ENCODE measurements around the gene CLDN22.

The CLDN22 gene

DNA sequence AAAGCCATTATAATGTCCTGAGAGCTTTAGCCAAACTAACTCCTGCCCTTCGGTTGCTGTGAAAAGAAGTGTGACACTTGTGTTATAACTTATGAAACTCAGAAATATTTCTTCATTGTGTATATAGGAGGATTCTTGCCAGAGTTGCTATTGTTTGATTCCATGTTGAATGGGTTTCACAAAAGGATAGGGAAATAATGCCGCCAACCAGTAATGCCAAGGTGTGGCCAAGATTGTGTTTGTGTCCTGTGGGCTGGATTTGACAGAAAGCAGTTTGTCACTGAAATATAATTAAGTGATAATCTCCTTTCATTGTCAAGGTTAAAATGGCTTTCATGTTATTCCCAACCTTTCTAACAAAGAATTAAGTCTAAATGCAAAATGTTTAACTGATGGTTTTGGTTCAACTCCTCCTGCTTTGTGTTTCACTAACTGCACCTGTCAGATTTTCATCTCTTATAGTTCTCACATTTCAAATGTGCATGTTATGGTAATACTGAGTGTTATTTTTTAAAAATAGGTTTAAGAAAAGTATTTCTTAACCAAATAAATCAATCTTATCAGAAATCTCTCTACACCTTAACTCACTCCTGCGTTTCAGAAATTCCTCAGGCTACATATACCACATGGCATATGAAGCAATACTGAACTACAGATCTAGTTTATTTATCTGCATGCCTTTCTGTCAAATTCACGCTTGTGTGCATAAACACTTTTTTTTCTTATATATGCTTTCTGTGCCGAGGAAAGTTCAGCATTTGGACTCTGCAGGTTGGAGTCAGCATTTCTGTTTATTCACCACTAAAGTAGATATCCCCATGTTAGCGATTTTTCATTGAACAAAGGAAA, at the start of gene CLDN22:
CLDN22 (minus strand) TSS at position 66 of the 849 bp plus-strand sequence; CDS start at position 8, 58 bp downstream.
- no peak for DNase-seq

- DNase-seq = no peak
Measured at GRCh38 chr4:183369073-183369472, 49.0 kb upstream of the CLDN22 start.

- DNase-seq = no peak
Measured at GRCh38 chr4:183366206-183366835, 46.2 kb upstream of the CLDN22 start.

- no peak for DNase-seq
Measured at GRCh38 chr4:183364025-183364424, 43.9 kb upstream of the CLDN22 start.

GRCh38 chr4:183362916-183363542, 43.0 kb upstream of the CLDN22 start:
- DNase-seq = no peak

GRCh38 chr4:183362036-183362435, 42.0 kb upstream of the CLDN22 start:
- DNase-seq = no peak

GRCh38 chr4:183360161-183360919, 40.3 kb upstream of the CLDN22 start:
- peak; percentile 28 for DNase-seq

DNA sequence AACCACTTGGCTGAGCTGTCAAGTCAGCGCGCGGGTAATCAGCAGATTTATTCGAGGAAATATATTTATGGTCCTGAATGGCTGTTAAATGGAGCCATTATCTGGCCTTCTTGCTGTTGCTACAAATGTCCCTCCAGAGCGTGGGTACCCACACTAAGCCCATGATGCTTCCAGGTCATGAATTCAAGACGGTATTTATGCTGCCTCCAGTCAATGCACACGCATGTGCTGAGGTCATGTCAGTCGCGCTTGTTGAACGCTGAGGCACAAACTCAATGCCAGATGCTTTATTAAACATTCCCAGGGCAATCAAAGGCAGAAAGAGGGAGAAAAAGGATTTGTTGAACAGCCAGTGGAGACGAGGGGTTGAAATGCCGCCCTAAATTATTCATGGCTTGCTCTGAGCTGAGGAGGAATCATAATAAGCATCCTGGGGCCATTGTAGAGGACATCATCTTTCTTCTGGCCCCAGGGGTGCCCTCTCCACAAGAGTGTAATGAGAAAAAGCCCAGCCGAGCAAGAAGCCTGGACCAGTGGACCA, 38.2 kb upstream of the CLDN22 start:
- DNase-seq = no peak

- DNase-seq = no peak
Measured at GRCh38 chr4:183356931-183357675, 37.0 kb upstream of the CLDN22 start.

DNA sequence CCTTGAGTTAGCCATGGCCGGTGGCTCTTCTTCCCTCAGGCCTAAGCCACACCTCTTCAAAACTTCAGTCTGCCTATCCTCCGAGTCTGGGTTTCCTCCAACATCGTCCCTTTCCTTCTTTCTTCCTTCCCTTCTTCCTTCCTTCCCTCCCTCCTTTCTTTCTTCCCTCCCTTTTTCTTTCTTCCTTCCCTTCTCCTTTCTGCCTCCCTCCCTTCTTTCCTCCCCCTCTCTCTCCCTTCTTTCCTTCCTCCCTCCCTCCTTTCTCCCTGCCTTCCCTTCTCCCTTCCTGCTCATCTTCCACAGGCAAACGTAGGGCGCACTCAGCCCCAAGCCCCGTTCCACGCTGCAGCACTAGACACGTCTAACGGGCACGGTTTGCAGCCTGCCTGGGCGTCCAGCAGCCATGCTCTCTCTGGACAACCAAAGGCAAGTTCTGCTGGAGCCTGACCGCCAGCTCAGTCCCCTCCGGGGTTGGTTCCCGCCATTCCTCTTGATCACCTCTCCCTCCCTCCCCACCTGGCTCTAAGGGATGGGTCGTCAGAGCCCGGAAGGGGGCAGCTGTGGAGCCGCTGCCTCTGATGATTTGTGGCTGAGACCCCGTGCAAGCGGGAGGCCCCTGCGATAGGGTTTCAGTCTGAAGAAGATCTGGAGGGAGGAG, 36.2 kb upstream of the CLDN22 start:
- no peak for DNase-seq

GRCh38 chr4:183355405-183355804, 35.3 kb upstream of the CLDN22 start:
- DNase-seq = no peak

DNA sequence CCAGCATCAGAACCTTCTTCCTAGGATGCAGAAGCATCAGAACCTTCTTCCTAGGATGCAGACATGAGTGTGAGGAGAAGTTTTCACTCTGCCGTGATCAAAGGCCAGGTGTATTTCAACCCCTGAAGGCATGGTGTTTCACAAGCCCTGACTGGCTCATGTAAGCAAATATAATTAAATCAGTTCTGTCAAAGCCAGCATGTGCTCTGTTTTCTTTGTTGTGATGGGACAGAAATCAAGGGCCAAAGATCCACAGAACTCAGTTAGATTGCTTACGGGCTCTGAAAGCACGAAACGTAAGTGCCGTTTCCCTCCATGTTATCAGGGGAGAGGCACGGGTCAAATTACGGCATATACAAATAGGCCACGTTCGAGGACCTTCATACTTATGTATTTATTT, 34.1 kb upstream of the CLDN22 start:
- no peak for DNase-seq

- peak; percentile 8 for DNase-seq
Measured at GRCh38 chr4:183353557-183353956, 33.5 kb upstream of the CLDN22 start.

GRCh38 chr4:183352546-183352945, 32.5 kb upstream of the CLDN22 start:
- no peak for DNase-seq

DNA sequence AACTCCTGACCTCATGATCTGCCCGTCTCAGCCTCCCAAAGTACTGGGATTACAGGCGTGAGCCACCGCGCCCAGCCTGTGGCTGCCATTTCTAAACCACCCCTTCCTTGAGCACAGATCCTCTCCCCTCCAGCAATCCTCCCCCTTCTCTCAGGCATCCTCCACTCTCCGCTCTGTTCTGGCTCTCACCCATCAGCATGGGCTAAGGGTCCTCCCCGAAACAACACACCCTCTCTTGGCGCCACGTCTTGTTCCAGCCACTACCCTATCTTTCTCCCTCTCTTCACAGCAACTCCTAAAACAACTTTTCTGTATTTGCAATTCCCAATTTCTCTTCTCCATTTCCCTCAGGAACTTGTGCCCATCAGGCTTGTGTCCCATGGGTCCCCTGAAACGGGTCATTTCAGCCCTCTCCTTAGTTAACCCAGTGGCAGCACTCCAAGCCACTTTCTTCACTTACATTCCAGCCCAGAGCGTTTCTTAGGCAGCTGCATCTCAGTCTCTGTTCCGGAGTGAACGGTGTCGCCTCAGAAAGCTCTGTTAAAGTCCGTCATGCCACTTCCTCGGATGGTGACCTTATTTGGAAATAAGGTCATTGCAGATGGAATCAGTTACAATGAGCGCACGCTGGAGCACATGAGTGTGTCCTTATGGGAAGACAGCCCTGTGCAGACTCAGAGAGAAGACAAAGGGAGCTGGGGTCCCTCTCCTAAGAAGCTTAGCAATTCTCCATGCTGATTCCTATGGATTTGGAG, 30.4 kb upstream of the CLDN22 start:
- no peak for DNase-seq

- peak; percentile 19 for DNase-seq
Measured at GRCh38 chr4:183349673-183350072, 29.6 kb upstream of the CLDN22 start.

DNA sequence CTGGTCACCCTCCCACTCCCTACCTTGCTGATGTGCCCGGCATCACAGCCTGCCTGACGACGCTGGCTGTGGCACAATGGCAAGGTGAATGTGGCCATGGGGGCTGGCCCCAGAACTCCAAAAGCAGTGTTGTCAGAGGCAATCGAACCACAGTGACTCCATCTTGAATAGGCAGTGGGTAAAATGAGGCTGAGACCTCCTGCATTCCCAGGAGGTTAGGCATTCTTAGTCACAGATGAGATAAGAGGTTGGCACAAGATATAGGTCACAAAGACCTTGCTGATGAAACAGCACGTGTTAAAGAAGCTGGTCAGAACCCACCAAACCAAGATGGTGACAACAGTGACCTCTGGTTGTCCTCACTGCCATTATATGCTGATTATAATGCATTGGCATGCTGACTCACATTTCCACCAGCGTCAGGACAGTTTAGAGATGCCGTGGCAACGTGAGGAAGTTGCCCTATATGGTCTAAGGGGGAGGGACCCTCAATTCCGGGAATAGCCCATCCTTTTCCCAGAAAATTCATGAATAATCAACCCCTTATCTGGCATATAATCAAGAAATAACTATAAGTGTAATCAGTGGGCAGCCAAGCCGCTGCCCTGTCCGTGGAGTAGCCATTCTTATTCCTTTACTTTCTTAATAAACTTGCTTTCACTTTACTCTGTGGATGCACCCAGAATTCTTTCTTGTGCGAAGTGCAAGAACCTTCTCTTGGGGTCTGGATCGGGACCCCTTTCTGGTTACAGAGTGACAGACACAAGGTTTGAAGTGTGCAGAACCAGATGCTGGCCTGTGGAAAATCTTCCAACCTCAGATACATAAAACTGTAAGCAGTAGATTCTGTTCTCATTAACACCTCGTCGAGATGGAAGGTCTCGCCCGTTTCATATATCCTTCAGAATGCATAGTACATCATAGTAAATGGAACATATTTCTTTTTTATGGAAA, 28.9 kb upstream of the CLDN22 start:
- DNase-seq = peak; percentile 92

- no peak for DNase-seq
Measured at GRCh38 chr4:183348136-183348535, 28.1 kb upstream of the CLDN22 start.

DNA sequence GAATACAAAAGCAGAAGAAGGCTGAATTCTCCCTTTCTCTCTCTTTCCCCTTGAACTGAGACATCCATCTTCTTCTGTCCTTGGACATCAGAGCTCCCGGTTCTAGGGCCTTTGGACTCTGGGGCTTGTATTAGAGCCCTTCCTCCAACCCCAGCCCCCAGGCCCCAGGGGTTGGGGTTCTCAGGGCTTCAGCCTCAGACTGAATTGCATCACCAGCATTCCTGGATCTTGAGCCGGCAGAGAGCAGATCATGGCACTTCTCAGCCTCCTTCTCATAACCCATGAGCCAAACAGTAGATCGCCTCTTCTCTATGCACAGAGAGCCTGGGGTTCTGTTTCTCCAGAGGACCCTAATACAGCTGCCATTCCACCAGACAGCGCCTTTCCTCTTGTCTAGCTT, 27.5 kb upstream of the CLDN22 start:
- DNase-seq = no peak

GRCh38 chr4:183347146-183347545, 27.1 kb upstream of the CLDN22 start:
- DNase-seq = no peak
